ENCODE data around the gene MAP3K8. TPM values are rescaled to one million over a fixed set of nuclear protein-coding genes. Genes with fewer than 3 reads are reported as not detected.

MAP3K8 gene
- total and polyA plus RNA-seq, 2 donors (not counting 3 experiments of a cell fraction or from before 2014, with no cell fraction given) = 5.2 to 10.6 TPM

GRCh38 chr10:30398788-30399187 lies 35.2 kb upstream of the MAP3K8 start:
- H3K4me3 ChIP-seq (replicated peaks in 1 of 3; ENCODE audit: insufficient read depth in 1 of 3, low read depth in 1 of 3, low read length in 3 of 3) = no peak overlapping the region
- no peaks in the 10 kb centered on the region for H3K36me3 ChIP-seq (ENCODE audit: control insufficient read depth in 2 of 2, extremely low read depth in 1 of 2, insufficient read depth in 2 of 2, low read length in 2 of 2)
- no peak overlapping the region for H3K4me2 ChIP-seq (ENCODE audit: insufficient read depth, low read length)
- ChIA-PET POLR2A (no interaction called here), CTCF (interaction anchor here (1.3 to 5.3 kb wide), 2 partner anchors 139 to 193 kb away, joined by 3 to 23 read pairs; no protein-coding TSS in a partner anchor)
- no peak overlapping the region for H3K27ac ChIP-seq (ENCODE audit: insufficient read depth, low read depth, low read length)
- dilution Hi-C loops (cut with MboI; ENCODE audit: extremely low pct_ligation_motif_present, low sequenced_read_pairs) = no loop called here
- no TSS peak for BruUV-seq (replicated peaks)
- peaks cover 22 to 24% of the 10 kb centered on the region in 2 experiments for H3K27me3 ChIP-seq (ENCODE audit: control insufficient read depth in 2 of 2, insufficient read depth in 2 of 2, low read length in 2 of 2)
- H3K9ac ChIP-seq (replicated peaks; ENCODE audit: extremely low read depth, insufficient read depth, low read length) = no peak overlapping the region
- FAIRE-seq = no peak
- no peaks in the 10 kb centered on the region for H3K9me3 ChIP-seq (replicated peaks; ENCODE audit: control insufficient read depth, insufficient read depth, low read length)
- no peaks in the 10 kb centered on the region for H3K79me2 ChIP-seq (ENCODE audit: control insufficient read depth, insufficient read depth, low read length)
- no peaks in the 10 kb centered on the region for H4K20me1 ChIP-seq (replicated peaks; ENCODE audit: control insufficient read depth, extremely low read depth, insufficient read depth, low read length)
- DNase-seq (ENCODE audit: low read depth, low spot score) = no peak
- no peaks in the 10 kb centered on the region for H3K4me1 ChIP-seq (ENCODE audit: control insufficient read depth, extremely low read depth, insufficient read depth, low read length)
- intact Hi-C loops (cut with micrococcal nuclease) = no loop called here
- no peaks in the 10 kb centered on the region for H3K9me1 ChIP-seq (replicated peaks; ENCODE audit: control insufficient read depth, extremely low read depth, insufficient read depth, low read length)
- H2AFZ ChIP-seq (ENCODE audit: low read depth, low read length) = no peak overlapping the region
- no peak for TF ChIP-seq GATA2 (IDR thresholded peaks at IDR 0.05; ENCODE audit: insufficient read depth, insufficient read length, low read depth, low read length)
- TF ChIP-seq JUN (IDR thresholded peaks at IDR 0.05; ENCODE audit: borderline replicate concordance, insufficient read depth, insufficient read length, low read depth) = no peak
- TF ChIP-seq POLR2A (IDR thresholded peaks at IDR 0.05; ENCODE audit: low read depth, low read length) = no peak
- no peak for TF ChIP-seq CTCF (IDR thresholded peaks at IDR 0.05; ENCODE audit: extremely low read depth in 1 of 2, insufficient read depth in 1 of 2, low read depth in 1 of 2, low read length in 2 of 2)
- TF ChIP-seq EZH2 (IDR thresholded peaks at IDR 0.05; ENCODE audit: borderline replicate concordance, low read depth, low read length, severe bottlenecking) = no peak
- TF ChIP-seq FOS (IDR thresholded peaks at IDR 0.05; ENCODE audit: borderline replicate concordance, insufficient read depth, low read length) = no peak
- TF ChIP-seq MYC (IDR thresholded peaks at IDR 0.05; ENCODE audit: low read depth, low read length) = no peak
- TF ChIP-seq POLR2AphosphoS5 (IDR thresholded peaks at IDR 0.05; ENCODE audit: insufficient read depth, low read depth, low read length) = no peak
- no peak for TF ChIP-seq MAX (IDR thresholded peaks at IDR 0.05; ENCODE audit: insufficient read depth, insufficient read length)

Data from endothelial cell of umbilical vein (primary cell).